Body of pancreas (tissue), 4 donors: ENCODE results near the gene NBPF9.
"Not testable (repeated sequence)": the region's sequence is repeated elsewhere in the genome, so short reads cannot be mapped to it uniquely, and the experiment has no call there.

Experiments used
- POLR2A ChIP-seq, 3 donors: fragments of 450-650 bp; IDR thresholded peaks; one replicate each; pipeline ENCODE4 v1.6.1; 2016; ENCODE audit warnings: antibody characterized with exemption in 3 of 3, mild to moderate bottlenecking in 2 of 3
- TF ChIP-seq, protein P1 (sequence below), 7 experiments: fragments of 450-650 bp in 4 of 7; fragments of 200-600 bp in 3 of 7; sonication (generic) in 3 of 7; IDR thresholded peaks; one replicate each; pipeline ENCODE4 v1.5.1; 2016 to 2019; ENCODE audit warnings: antibody characterized with exemption in 7 of 7

- TF ChIP-seq, protein P1, sequence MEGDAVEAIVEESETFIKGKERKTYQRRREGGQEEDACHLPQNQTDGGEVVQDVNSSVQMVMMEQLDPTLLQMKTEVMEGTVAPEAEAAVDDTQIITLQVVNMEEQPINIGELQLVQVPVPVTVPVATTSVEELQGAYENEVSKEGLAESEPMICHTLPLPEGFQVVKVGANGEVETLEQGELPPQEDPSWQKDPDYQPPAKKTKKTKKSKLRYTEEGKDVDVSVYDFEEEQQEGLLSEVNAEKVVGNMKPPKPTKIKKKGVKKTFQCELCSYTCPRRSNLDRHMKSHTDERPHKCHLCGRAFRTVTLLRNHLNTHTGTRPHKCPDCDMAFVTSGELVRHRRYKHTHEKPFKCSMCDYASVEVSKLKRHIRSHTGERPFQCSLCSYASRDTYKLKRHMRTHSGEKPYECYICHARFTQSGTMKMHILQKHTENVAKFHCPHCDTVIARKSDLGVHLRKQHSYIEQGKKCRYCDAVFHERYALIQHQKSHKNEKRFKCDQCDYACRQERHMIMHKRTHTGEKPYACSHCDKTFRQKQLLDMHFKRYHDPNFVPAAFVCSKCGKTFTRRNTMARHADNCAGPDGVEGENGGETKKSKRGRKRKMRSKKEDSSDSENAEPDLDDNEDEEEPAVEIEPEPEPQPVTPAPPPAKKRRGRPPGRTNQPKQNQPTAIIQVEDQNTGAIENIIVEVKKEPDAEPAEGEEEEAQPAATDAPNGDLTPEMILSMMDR (IDR thresholded peaks at IDR 0.05): not testable (repeated sequence)
- not testable (repeated sequence) for TF ChIP-seq POLR2A (IDR thresholded peaks at IDR 0.05)
Measured at GRCh38 chr1:149009761-149010160, 93.6 kb downstream of the NBPF9 start.
